ENCODE results near the gene SYNDIG1L.

Gene SYNDIG1L

DNA sequence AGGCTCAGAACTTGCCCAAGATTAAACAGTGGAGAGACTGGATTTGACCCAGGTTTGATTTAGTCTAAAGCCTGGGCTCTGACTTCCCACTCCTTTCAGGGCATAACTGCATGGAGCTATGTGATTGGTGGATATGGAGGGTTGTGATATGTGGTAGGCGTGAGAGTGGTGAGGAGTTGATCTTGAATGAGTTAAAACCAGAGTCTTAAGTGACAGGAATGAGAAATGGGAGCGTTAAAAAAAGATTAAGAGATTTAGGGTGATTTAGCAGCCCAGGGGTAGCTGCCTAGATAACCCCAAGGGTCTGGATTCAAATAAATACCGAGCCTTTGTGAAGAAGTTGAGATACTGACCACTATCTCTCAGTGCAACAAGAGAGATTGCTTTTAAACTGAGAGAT, 8.4 kb downstream of the SYNDIG1L start:
- TF ChIP-seq GABPA (IDR thresholded peaks at IDR 0.05; ENCODE audit: low read depth): no peak
- TF ChIP-seq, protein P1, sequence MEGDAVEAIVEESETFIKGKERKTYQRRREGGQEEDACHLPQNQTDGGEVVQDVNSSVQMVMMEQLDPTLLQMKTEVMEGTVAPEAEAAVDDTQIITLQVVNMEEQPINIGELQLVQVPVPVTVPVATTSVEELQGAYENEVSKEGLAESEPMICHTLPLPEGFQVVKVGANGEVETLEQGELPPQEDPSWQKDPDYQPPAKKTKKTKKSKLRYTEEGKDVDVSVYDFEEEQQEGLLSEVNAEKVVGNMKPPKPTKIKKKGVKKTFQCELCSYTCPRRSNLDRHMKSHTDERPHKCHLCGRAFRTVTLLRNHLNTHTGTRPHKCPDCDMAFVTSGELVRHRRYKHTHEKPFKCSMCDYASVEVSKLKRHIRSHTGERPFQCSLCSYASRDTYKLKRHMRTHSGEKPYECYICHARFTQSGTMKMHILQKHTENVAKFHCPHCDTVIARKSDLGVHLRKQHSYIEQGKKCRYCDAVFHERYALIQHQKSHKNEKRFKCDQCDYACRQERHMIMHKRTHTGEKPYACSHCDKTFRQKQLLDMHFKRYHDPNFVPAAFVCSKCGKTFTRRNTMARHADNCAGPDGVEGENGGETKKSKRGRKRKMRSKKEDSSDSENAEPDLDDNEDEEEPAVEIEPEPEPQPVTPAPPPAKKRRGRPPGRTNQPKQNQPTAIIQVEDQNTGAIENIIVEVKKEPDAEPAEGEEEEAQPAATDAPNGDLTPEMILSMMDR (IDR thresholded peaks at IDR 0.05; ENCODE audit: insufficient read depth, low read length): no peak
- TF ChIP-seq, protein P2, sequence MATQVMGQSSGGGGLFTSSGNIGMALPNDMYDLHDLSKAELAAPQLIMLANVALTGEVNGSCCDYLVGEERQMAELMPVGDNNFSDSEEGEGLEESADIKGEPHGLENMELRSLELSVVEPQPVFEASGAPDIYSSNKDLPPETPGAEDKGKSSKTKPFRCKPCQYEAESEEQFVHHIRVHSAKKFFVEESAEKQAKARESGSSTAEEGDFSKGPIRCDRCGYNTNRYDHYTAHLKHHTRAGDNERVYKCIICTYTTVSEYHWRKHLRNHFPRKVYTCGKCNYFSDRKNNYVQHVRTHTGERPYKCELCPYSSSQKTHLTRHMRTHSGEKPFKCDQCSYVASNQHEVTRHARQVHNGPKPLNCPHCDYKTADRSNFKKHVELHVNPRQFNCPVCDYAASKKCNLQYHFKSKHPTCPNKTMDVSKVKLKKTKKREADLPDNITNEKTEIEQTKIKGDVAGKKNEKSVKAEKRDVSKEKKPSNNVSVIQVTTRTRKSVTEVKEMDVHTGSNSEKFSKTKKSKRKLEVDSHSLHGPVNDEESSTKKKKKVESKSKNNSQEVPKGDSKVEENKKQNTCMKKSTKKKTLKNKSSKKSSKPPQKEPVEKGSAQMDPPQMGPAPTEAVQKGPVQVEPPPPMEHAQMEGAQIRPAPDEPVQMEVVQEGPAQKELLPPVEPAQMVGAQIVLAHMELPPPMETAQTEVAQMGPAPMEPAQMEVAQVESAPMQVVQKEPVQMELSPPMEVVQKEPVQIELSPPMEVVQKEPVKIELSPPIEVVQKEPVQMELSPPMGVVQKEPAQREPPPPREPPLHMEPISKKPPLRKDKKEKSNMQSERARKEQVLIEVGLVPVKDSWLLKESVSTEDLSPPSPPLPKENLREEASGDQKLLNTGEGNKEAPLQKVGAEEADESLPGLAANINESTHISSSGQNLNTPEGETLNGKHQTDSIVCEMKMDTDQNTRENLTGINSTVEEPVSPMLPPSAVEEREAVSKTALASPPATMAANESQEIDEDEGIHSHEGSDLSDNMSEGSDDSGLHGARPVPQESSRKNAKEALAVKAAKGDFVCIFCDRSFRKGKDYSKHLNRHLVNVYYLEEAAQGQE (IDR thresholded peaks at IDR 0.05; ENCODE audit: insufficient replicate concordance, low read depth): no peak
- no peak for TF ChIP-seq POLR2AphosphoS5 (IDR thresholded peaks at IDR 0.05; ENCODE audit: low read depth)
- TF ChIP-seq SPI1 (IDR thresholded peaks at IDR 0.05; ENCODE audit: borderline replicate concordance, low read depth): no peak
- H3K27me3 ChIP-seq (ENCODE audit: insufficient read depth, poor library complexity, severe bottlenecking): no peaks in the 10 kb centered on the region
- DNase-seq (ENCODE audit: low read depth in 1 of 2, low spot score in 1 of 2): no peak

DNA sequence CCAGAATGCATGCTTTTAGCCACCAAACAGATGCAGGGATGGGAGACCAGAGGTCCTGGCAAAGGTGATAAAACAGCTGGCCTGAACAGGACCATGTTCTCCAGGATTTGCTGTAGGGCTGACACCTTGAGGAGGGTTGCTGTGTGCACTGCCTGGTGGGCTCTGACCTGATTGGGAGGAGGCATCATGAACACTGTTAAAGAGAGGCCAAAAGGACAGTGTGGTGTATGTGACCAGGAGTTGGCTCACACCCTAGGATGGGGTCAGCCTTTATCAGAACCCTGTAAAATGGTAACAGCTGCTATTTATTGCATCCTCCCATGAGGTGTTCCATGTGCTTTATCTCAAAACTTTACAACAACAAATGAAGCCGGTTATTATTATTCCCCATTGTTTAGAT, 8.8 kb downstream of the SYNDIG1L start:
- TF ChIP-seq, protein P1 (IDR thresholded peaks at IDR 0.05; ENCODE audit: insufficient read depth, low read length): no peak
- TF ChIP-seq, protein P2 (IDR thresholded peaks at IDR 0.05; ENCODE audit: insufficient replicate concordance, low read depth): no peak
- no peak for TF ChIP-seq GABPA (IDR thresholded peaks at IDR 0.05; ENCODE audit: low read depth)
- no peak for TF ChIP-seq POLR2AphosphoS5 (IDR thresholded peaks at IDR 0.05; ENCODE audit: low read depth)
- TF ChIP-seq SPI1 (IDR thresholded peaks at IDR 0.05; ENCODE audit: borderline replicate concordance, low read depth): no peak
- Histone ChIP-seq H3K27ac (replicated peaks) (no peak overlapping the region), H3K27me3 (ENCODE audit: insufficient read depth, poor library complexity, severe bottlenecking) (no peaks in the 10 kb centered on the region), H3K4me3 (replicated peaks; ENCODE audit: insufficient read depth, low read length) (no peak overlapping the region)
- no peak for DNase-seq (ENCODE audit: low read depth in 1 of 2, low spot score in 1 of 2)

More for the DNA sequence above, 8.4 kb downstream of the SYNDIG1L start:
- Histone ChIP-seq H3K27ac (replicated peaks) (no peak overlapping the region), H3K4me3 (replicated peaks; ENCODE audit: insufficient read depth, low read length) (no peak overlapping the region)

DNA sequence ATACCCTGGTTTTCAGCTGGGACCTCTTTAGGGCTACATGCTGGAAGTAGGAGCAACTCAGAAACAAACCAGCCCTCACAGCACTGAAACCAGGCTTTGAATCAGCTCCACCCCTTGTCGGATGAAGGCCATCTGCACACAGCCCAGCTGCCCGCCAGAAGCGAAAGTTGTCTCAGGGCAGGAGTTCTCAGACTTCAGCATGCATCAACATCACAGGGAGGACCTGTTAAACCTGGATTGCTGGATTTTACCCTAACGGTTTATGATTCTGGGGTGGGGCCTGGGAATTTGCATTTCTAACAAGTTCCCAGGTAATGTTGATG, 10.9 kb downstream of the SYNDIG1L start:
- Histone ChIP-seq H3K4me3 (replicated peaks; ENCODE audit: insufficient read depth, low read length) (no peak overlapping the region), H3K27me3 (ENCODE audit: insufficient read depth, poor library complexity, severe bottlenecking) (no peaks in the 10 kb centered on the region), H3K27ac (replicated peaks) (no peak overlapping the region)
- TF ChIP-seq, protein P2 (IDR thresholded peaks at IDR 0.05; ENCODE audit: insufficient replicate concordance, low read depth): no peak
- TF ChIP-seq GABPA (IDR thresholded peaks at IDR 0.05; ENCODE audit: low read depth) (no peak), SPI1 (IDR thresholded peaks at IDR 0.05; ENCODE audit: borderline replicate concordance, low read depth) (no peak), POLR2AphosphoS5 (IDR thresholded peaks at IDR 0.05; ENCODE audit: low read depth) (no peak)
- TF ChIP-seq, protein P1 (IDR thresholded peaks at IDR 0.05; ENCODE audit: insufficient read depth, low read length): no peak
- DNase-seq (ENCODE audit: low read depth in 1 of 2, low spot score in 1 of 2): no peak

Measured in HL-60 (cell line).